Smooth muscle cell (in vitro differentiated cells): Measurements from ENCODE around the gene KL. TPM values are rescaled to one million over a fixed set of nuclear protein-coding genes. Genes with fewer than 3 reads are reported as not detected.

Source experiments
- DNase-seq: peaks from one replicate; lab custom pipeline; 2025; ENCODE audit not compliant: unreplicated experiment; lab: John Stamatoyannopoulos, UW
- H2AFZ ChIP-seq: fragments of 200-600 bp; sonication (generic); 2 replicates; pipeline ENCODE4 v1.6.0; 2016; ENCODE audit warnings: antibody characterized with exemption, low read depth, mild to moderate bottlenecking
- H3F3A ChIP-seq: fragments of 200-600 bp; sonication (generic); 2 replicates; pipeline ENCODE4 v1.6.0; 2017; ENCODE audit warnings: antibody characterized with exemption, low read depth
- H3K27ac ChIP-seq: fragments of 200-600 bp; sonication (generic); 2 replicates; pipeline ENCODE4 v1.5.1; 2016; ENCODE audit warnings: low read depth, mild to moderate bottlenecking
- H3K27me3 ChIP-seq: fragments of 200-600 bp; sonication (generic); 2 replicates; pipeline ENCODE4 v1.6.1; 2016; ENCODE audit warnings: low read depth, mild to moderate bottlenecking
- H3K36me3 ChIP-seq: fragments of 200-600 bp; sonication (generic); 2 replicates; pipeline ENCODE4 v1.5.1; 2016; ENCODE audit warnings: low read depth
- H3K4me1 ChIP-seq: fragments of 200-600 bp; sonication (generic); 2 replicates; pipeline ENCODE4 v1.5.1; 2016; ENCODE audit warnings: low read depth
- H3K4me2 ChIP-seq: fragments of 200-600 bp; sonication (generic); 2 replicates; pipeline ENCODE4 v1.6.0; 2016; ENCODE audit warnings: mild to moderate bottlenecking
- H3K4me3 ChIP-seq: fragments of 200-600 bp; sonication (generic); 2 replicates; pipeline ENCODE4 v1.5.1; 2016; ENCODE audit warnings: mild to moderate bottlenecking
- H3K79me2 ChIP-seq: fragments of 200-600 bp; sonication (generic); 2 replicates; pipeline ENCODE4 v1.6.0; 2016; ENCODE audit warnings: low read depth, mild to moderate bottlenecking
- H3K9ac ChIP-seq: fragments of 200-600 bp; sonication (generic); 2 replicates; pipeline ENCODE4 v1.6.0; 2016; ENCODE audit warnings: low read depth
- H3K9me3 ChIP-seq: fragments of 200-600 bp; sonication (generic); replicated peaks from 2 replicates; pipeline ENCODE4 v1.5.1; 2016; ENCODE audit warnings: low read depth
- H4K20me1 ChIP-seq: fragments of 200-600 bp; sonication (generic); 2 replicates; pipeline ENCODE4 v1.6.0; 2016; ENCODE audit warnings: low read depth
- CTCF ChIP-seq: fragments of 200-600 bp; sonication (generic); IDR thresholded peaks from 2 replicates; pipeline ENCODE4 v1.5.1; 2017; ENCODE audit warnings: borderline replicate concordance, mild to moderate bottlenecking, antibody characterized with exemption; ENCODE audit not compliant: insufficient read depth, poor library complexity, severe bottlenecking
- WGBS: methylation state at CpG from one replicate; pipeline ENCODE4 v1.1.7; 2016; ENCODE audit warnings: low lambda C conversion rate; 5-methylcytosine and 5-hydroxymethylcytosine counted together
- polyA plus RNA-seq: library from polyadenylated mRNA; unstranded; fragments of >200 nt; fragmentation: Nextera tagmentation; extraction: Ambion mirVana; gene quantifications from 2 replicates; pipeline ENCODE4 v1.2.1, GENCODE V29; 2016
- total RNA-seq: library from RNA; depleted of rRNA; stranded (reverse); fragments of >200 nt; gene quantifications from 2 replicates; pipeline ENCODE4 v1.2.3, GENCODE V29; 2014

The KL gene
- total and polyA plus RNA-seq, 2 experiments from 2014 or later, result 0.49 TPM; not detected in 1

DNA sequence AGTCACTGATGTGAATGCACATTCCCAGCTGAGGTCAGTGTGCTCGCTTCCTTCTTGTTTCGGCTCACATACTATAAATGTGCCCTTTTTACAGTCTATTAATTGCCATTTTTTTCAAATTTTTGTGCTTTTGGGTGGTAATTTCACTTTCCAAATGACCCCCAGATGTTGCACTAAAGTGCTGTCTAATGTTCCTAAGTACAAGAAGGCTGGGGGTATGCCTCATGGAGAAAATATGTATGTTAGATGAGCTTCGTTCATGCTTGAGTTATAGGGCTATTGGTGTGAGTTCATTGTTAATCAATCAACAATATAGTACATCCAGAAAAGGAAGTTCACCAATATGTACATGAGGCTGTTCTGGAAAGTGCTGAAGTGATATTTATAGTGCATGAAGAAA lies 84.7 kb downstream of the KL start:
- no peak overlapping the region for H3K9ac ChIP-seq
- no peak overlapping the region for H3K27ac ChIP-seq
- peaks cover 6% of the 10 kb centered on the region for H3K36me3 ChIP-seq
- DNase-seq, result no peak
- H3K4me1 ChIP-seq, result no peaks in the 10 kb centered on the region
- H3K79me2 ChIP-seq, result no peaks in the 10 kb centered on the region
- no peak overlapping the region for H3K4me2 ChIP-seq
- peaks cover 4% of the 10 kb centered on the region for H3K9me3 ChIP-seq
- H3K27me3 ChIP-seq, result no peaks in the 10 kb centered on the region
- WGBS, result 86% methylated on average over 3 of the region's 3 CpGs
- H3F3A ChIP-seq, result no peaks in the 10 kb centered on the region
- H2AFZ ChIP-seq, result no peak overlapping the region
- H3K4me3 ChIP-seq, result no peak overlapping the region
- no peak for TF ChIP-seq CTCF
- no peaks in the 10 kb centered on the region for H4K20me1 ChIP-seq

DNA sequence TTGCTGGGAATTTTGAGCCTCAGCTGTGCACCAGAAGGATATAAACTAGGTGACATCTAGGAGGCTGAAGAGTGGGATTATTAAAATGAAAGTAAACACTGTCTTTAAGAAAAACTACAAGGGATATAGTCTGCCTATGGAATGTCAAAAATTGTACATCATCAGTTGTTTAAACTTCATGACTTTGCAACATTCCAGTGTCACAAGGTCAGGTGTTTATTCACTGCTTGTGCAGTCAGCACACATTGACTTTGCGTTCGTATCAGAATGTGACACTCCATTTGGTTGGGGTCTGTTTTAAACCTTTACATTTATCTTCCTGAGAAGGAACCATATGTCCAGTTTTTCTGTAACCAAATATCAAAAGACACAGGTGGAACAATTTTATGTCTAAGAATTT lies 85.6 kb downstream of the KL start:
- no peak for DNase-seq
- Histone ChIP-seq H3K9ac (no peak overlapping the region), H3K36me3 (peaks cover 12% of the 10 kb centered on the region), H3K4me1 (no peaks in the 10 kb centered on the region), H3K27me3 (no peaks in the 10 kb centered on the region), H3K4me3 (no peak overlapping the region), H3F3A (no peaks in the 10 kb centered on the region), H4K20me1 (no peaks in the 10 kb centered on the region), H3K9me3 (peaks cover 4% of the 10 kb centered on the region), H3K79me2 (no peaks in the 10 kb centered on the region), H3K27ac (no peak overlapping the region), H2AFZ (no peak overlapping the region), H3K4me2 (no peak overlapping the region)
- no peak for TF ChIP-seq CTCF
- WGBS, result 98% methylated on average over 2 of the region's 2 CpGs

DNA sequence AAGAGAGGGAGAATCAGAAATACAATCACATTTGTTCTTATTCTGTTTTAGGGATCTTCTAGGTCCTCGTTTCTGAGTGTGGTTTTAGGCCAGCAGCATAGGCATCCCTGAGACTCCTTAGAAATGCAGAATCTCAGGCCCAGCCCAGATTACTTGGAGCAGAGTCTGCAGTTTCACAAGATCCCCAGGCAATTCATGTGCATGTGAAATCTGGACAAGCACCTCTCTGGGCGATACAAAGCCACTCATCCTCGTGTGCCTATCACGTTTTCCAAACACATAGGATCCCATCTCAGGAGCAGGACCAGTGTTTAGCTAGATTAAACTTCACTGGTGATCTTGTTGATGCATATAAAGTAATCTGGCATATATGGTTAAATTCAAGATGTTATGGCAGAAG lies 87.2 kb downstream of the KL start:
- Histone ChIP-seq H3K4me2 (no peak overlapping the region), H4K20me1 (no peaks in the 10 kb centered on the region), H3K9ac (no peak overlapping the region), H3K4me3 (no peak overlapping the region), H3F3A (no peaks in the 10 kb centered on the region), H3K9me3 (no peaks in the 10 kb centered on the region), H3K4me1 (no peaks in the 10 kb centered on the region), H3K27me3 (no peaks in the 10 kb centered on the region), H3K36me3 (peaks cover 13% of the 10 kb centered on the region), H3K27ac (no peak overlapping the region), H2AFZ (no peak overlapping the region), H3K79me2 (no peaks in the 10 kb centered on the region)
- WGBS, result 94% methylated on average over 4 of the region's 4 CpGs
- no peak for TF ChIP-seq CTCF
- no peak for DNase-seq

- TF ChIP-seq CTCF, result no peak
- no peak overlapping the region for H3K9ac ChIP-seq
- H3K27ac ChIP-seq, result no peak overlapping the region
- DNase-seq, result no peak
- no peaks in the 10 kb centered on the region for H3K9me3 ChIP-seq
- H3K36me3 ChIP-seq, result peaks cover 14% of the 10 kb centered on the region
- H3K4me2 ChIP-seq, result no peak overlapping the region
- WGBS, result 93% methylated on average over 9 of the region's 9 CpGs
- H4K20me1 ChIP-seq, result no peaks in the 10 kb centered on the region
- no peak overlapping the region for H3K4me3 ChIP-seq
- no peaks in the 10 kb centered on the region for H3K4me1 ChIP-seq
- H3K79me2 ChIP-seq, result no peaks in the 10 kb centered on the region
- H2AFZ ChIP-seq, result no peak overlapping the region
- no peaks in the 10 kb centered on the region for H3K27me3 ChIP-seq
- H3F3A ChIP-seq, result no peaks in the 10 kb centered on the region
Measured at GRCh38 chr13:33105387-33106005, 89.3 kb downstream of the KL start.
